ENCODE data around the gene WRAP73. TPM values are rescaled to one million over a fixed set of nuclear protein-coding genes. Genes with fewer than 3 reads are reported as not detected.
A peak's percentile ranks its signal among the peaks of the same experiment; 100 is the strongest.

Gene WRAP73
- total RNA-seq, 1 experiment from 2014 or later, result 23.3 TPM

DNA sequence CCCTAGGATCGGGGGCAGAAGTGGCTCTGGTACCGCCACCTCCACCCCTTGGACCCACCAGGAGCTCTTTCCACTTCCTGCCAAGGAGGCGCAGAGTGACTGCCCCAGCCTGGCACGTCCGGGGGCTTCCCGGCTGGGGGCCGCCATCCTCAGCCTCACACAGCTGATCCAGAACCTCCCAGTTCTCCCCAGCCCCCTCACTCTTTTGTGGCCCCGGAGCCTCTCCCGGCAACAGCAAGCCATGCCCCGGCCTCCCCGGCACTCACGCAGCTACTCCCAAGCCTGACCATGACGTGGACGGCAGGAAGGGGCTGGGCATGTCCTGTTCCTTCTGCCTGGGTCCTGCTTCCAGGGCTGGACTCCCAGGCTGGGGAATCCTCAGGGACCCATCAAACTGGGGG is 19.5 kb upstream of the WRAP73 start:
- no peak for DNase-seq (ENCODE audit: low read depth)

DNA sequence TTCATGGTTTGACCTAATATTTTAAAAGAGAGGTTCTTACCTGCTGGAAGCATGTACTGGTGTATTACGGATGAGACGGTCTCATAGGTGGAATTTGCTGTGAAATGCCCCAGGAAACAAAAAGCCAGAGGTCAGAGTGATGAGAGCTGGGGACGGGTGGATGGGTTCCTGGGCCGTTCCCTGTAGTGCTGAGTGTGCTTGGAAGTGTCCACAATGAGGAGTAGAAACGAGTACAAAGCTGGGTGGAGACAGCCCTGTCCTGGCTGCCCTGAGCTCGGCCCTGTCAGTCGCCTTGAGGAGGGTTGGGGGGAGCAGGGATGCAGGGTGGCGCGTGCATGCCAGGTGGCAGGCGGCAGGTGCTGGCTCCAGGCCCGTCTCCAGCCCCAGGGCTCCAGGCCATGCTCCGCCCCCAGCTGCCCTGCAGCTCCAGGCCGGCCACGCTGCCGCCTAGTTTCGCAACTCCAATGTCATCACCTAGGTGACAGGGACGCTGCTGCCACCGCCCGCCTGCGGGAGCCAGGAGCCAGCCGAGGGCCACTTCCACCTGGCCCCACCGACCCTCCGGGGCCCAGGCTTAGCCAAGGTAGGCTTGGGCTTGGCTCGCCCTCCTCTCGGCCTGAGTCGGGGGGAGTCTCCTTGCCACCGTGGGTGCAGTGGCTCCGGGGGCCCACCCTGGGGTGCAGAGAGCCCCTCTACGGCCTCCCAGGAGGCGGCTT is 18.8 kb upstream of the WRAP73 start:
- DNase-seq (ENCODE audit: low read depth), result peak; percentile 24

DNA sequence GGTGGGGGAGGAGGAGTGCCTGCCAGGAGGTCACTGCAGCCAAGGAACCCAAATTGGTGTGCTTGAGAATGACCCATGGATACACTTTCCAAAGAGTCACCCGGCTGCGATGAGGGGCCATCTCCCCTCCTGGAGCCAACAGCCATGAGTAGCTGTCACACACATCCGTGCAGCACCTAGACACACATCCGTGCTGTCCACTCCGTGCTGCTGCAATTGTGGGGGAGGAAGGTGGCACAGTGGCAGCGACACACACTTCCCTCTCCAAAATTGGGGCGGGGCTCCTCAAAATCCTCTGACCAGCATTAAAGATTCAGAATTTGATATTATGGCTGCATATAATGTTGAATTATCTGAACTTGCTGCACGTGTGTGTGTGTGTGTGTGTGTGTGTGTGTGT is 18.2 kb upstream of the WRAP73 start:
- no peak for DNase-seq (ENCODE audit: low read depth)

DNA sequence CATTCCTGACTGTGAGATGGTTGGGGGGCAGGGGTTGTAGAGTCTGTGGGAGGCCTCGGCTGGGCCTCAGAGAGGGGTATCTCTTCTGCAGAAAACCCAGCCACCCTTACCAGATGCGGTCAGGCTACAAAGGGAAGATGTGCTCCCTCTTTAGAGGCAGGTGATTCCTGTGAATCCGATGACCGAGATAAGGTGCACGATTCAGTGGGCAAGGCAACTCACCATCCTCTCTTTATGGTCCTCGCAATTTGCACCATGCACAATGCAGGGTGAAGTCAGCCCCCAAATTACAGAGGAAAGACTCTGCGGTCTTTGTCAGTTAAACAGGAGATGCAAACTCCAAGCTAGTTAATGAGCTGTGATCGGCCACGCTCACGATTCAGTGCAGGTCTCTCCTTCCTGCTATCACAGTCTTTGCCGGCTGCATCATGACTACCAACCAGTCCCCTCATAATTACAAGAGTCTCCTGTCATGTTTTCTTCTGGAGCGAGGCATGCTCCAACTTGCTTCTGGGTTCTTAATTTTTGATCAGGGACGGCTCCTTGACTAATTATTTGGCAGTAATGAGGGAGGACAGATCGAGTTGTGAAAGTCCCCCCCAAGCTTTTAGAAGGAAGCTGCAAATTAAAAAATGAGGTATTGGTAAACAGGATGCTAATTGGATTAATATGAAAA is 14.9 kb upstream of the WRAP73 start:
- no peak for DNase-seq (ENCODE audit: low read depth)

DNA sequence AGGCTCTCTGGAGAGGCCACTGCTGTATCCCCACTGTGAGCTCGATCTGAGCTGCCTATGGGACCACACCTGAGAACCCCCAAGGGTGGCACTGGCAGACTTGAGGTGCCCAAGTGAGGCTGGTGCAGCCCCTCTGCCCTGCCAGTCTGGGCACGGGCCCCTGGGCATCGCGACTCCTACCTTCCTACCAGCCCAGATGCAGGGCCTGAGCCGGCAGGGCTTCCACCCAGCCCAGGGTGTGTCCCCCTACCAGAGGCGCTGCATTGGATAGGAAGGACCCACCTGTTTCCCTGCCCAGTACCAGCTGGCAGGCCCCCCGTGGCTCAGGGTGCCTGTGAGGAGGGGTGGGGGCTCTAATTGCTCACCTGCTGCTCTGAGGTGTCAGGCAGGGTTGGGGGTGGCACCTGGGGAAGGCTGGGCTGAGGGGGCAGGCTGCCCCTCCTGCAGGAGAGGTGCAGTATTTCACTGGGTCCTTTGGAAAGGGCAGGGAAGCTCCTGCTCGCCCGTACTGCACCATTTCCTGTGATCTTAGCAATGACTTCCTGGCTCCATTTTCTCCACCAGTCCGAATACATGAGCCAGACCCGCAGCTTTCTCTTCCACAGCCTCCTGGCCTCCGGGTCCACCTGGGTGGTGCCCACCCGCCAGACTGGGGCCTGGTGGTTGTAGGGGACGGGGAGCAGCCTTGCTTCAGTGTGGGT is 14.2 kb upstream of the WRAP73 start:
- DNase-seq (ENCODE audit: low read depth), result no peak

DNA sequence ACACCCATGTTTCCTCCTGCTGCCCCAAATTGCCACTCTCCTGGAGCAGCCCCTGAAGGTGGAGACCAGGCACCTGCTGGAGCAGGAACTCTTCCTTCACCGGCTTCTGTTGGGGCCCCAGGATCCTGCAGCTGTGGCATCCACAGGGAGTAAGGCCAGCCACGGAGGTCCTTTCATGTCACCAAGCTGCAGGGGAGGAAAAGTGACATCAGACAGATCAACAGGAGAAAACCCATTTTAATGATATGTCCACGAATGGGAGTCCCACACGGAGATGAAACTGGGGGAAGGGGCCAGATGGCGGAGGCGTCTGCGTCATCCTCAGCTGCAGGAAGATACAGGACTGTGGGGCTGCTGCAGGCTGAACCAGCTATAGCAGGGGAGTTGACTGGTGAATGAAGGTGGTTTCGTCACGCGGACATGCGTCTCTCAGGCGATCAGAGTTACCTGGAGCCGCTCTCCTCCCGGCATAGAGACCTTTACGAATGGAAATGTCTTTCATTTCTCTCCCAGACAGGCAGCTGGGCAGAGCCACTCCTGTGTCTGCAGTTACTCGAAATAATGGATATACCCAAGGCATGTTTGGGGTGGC is 12.3 kb upstream of the WRAP73 start:
- no peak for DNase-seq (ENCODE audit: low read depth)

DNA sequence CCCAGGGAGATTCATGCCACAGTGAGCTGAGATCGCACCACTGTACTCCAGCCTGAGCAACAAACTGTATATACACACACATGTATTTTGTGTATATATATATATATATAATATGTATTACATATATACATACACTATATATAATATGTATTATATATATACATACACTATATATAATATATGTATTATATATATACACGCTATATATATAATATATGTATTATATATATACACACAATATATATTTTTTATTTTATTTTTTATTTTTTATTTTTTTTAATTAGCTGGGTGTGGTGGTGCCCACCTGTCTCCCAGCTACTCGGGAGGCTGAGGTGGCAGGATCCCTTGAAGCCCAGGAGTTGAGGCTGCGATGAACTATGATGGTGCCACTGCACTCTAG is 11.7 kb upstream of the WRAP73 start:
- DNase-seq (ENCODE audit: low read depth), result no peak

DNA sequence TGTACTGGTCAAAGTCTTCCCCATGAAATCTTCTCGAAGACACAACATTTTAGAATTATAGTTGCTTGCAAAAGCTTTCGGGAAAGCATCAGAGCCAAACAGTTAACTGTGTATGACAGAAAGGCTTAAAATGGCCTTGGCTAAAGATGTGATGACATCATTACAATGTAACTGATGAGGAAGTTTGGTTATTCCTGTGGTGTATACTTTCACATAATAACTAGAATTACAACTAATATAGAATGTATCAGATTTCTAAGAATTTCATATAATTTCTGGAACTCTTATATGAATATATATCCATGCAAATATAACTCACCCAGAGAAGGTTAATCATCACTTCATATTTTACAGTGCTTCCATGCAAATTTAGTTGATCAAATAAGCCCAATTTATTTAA is 10.8 kb upstream of the WRAP73 start:
- DNase-seq (ENCODE audit: low read depth), result no peak

DNA sequence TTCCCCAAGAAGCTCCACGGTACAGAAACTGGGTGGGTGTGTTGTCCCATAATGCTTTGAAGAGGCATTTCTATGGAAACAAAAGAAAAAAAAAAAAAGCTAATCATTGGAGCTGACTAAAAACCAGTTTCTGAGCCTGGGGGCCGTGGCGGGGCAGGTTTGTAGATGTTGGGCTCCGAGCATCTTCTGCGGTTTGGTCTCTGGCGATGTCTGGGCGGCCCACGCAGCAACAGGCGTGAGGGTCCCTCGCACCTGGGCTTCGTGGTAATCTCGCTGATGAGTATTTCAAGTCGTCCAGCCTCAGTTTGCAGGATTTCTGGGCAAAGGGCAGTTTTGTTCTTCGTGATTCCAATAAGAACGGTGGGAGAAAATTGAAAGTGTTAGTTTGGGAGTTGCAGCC is 9.2 kb upstream of the WRAP73 start:
- DNase-seq (ENCODE audit: low read depth), result no peak

DNA sequence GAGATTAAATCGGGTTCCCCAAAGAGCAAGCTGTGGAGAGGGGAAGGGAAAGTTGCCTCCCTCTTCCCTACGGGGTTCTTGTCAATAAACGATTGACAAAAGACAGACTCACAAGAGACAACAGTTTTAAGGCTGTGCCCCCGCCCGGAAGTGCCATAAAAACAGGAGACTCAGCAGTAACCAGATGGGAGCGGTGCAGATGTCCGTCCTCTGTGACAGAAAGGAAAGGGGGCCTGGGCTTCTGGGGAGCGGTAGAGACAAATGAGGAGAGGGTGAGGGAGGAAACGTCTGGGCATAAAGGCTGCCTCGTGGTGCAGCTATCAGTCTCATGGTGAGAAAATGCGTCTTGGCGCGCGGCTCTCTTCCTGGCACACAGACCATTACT is 8.3 kb upstream of the WRAP73 start:
- no peak for DNase-seq (ENCODE audit: low read depth)

DNA sequence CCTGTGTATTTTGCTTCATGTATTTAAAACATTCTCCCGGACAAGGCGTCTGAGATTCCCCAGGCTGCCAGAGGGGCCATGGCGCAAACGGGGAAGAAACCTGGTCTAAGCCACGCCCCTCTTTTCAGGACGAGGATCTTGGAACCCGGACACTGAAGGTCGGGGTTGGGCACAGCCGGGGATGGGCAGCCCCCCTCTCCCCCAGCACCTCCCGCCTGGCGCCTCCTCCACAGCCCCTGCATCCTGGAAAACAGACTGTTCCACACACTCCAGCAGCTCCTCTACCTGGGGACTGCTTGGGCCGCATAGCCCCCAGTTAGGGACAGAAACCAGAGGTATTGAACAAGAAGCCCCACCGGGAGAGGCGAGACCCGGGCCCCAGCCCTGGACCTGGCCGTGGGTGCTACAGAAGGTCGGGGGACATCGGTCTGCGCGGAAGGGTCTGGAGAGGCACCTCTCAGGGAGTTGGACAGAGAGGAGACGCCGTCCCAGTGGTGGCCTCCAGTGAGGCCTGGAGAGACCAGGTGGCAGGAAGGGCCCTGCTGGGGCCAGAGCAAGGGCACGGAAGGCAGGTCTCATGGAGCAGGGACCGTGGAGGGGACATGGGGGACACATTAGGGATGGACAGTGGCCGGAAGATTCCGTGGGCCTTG is 7.8 kb upstream of the WRAP73 start:
- DNase-seq (ENCODE audit: low read depth), result no peak

DNA sequence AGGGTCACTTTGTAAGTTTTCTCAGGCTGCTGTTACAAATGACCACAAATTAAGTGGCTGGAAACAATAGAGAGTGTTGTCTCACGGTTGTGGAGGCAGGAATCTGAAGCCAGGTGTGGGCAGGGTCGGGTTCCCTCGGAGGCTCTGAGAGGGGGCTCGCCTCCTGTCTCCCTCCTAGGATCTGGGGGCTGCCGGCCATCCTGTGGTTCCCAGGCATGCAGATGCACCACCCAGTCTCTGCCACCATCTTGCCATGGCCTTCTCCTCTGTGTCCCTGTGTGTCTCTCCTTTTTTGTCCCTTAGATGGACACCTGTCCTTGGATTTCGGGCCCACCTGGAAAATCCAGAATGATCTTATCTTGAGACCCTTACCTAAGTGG is 7.2 kb upstream of the WRAP73 start:
- DNase-seq (ENCODE audit: low read depth), result no peak

DNA sequence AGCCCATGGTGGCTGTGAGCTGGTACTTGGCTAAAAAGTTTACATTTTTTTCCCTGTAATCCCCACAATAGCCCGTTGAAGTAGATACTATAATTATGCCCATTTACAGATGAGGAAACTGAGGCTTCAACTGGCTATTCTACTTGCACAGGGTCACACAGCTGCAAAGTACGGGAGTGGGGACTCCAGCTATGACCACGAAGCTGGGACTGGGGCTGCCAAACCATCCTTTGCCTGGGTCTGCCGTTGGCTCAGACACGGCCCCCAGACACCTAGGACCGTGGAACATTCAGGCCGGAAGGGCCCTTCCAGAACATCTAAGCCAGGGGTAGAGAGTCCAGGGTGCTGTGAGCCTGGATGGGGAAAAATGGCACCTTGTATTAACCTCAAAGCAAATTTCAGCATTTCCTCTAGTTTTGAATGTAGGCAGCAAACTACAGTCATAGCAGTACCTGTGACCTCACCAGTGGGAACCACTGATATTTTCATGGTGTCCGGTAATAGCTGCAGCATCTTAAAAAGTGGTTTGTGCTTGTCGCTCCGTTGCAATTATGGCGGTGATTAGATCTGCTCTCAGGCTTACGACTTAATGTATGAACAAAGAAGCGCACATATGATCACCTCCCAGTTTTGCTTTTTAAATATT is 6.7 kb upstream of the WRAP73 start:
- DNase-seq (ENCODE audit: low read depth), result no peak

DNA sequence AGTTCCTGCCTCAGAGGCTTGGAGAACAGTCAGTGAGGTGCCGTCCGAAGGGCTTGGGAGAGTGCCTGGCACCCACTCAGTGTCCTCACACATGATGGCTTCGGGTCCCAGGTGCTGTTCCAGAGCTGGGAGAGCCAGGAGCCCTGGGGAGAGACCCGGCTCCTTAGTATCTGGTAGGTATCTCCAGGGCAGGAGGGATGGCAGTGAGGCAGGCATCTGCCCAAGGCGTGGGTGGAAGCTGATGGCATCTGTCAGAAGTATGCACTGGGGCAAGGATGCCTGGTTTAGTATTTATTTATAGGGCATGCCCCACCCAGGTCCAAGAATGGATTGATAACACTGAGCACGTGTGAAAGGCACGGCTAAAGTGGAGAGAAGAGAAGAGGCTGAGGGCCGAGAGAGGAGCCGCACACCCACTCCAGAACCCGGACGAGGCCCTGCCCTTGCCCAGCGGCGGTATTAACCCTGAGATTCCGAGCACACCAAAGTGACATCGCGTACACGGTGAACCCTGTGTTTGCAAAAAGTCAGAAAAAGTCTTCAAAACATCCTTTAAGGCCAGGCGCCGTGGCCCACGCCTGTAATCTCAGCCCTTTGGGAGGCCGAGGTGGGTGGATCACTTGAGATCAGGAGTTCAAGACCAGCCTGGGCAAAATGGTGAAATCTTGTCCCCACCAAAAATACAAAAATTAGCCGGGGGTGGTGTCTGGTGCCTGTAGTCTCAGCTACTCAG is 4.8 kb upstream of the WRAP73 start:
- DNase-seq (ENCODE audit: low read depth), result no peak

DNA sequence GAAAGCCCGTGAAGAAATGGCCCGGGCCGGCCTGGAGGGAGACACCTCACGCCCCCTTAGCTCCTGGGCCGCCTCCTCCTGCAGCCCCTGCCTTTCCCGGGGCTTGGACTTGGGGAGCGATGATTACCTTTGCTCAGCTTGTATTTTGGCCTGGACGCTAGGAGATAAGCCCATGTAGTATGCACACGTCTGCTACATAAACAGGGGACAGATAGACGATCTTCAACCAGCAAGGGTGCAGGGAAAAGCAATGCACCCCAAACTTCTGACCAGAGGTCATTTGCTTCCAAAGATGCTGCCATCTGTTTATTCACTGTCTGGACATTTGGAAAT is 3.3 kb upstream of the WRAP73 start:
- DNase-seq (ENCODE audit: low read depth), result no peak

DNA sequence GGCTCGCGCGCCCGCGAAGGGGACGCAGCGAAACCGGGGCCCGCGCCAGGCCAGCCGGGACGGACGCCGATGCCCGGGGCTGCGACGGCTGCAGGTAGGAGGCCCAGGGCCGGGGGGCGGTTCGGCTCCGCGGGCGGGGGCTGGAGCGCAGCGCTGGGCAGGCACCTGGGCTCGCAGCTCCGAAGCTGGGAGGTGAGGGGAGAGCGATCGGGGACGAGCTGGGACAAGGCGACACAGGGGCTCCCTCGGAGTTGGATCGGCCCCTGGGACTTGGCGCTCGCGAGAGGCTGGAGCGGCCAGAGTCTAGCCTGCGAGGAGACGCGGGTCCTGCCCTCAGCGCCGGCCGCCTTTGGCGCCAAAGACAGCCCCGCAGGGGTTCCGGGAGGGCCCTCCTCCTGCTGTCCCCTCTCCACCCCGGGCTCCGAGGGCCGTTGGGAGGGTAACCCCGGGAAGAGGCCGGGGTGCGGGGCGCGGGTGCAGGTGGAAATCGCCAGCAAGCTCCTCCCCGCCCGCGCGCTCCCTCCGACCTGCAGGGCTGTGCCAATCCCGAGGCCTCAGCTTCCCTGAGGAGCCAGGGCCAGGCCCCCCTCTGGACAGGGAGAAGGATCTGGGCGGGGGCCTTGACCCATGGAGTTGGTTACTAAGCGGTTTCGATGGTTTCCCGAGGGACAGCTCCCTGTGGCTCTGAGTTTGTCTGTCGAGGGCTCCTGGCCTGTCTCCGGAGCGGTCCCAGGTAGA is 2.8 kb upstream of the WRAP73 start:
- no peak for DNase-seq (ENCODE audit: low read depth)

DNA sequence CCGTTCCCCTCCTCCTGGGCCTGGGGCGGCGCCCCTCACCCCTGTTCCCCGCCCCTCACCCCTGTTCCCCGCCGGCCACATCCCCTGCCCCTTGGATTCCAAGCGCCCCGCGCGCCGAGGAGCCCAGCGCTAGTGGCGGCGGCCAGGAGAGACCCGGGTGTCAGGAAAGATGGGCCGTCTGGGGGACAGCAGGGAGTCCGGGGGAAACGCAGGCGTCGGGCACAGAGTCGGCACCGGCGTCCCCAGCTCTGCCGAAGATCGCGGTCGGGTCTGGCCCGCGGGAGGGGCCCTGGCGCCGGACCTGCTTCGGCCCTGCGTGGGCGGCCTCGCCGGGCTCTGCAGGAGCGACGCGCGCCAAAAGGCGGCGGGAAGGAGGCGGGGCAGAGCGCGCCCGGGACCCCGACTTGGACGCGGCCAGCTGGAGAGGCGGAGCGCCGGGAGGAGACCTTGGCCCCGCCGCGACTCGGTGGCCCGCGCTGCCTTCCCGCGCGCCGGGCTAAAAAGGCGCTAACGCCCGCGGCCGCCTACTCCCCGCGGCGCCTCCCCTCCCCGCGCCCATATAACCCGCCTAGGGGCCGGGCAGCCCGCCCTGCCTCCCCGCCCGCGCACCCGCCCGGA is 2.1 kb upstream of the WRAP73 start, which contains the start of gene TP73:
TSS of gene TP73 (plus strand) at position 587 of the 618 bp plus-strand sequence. CDS start 29,850 bp downstream, outside the sequence.
- DNase-seq (ENCODE audit: low read depth), result no peak

DNA sequence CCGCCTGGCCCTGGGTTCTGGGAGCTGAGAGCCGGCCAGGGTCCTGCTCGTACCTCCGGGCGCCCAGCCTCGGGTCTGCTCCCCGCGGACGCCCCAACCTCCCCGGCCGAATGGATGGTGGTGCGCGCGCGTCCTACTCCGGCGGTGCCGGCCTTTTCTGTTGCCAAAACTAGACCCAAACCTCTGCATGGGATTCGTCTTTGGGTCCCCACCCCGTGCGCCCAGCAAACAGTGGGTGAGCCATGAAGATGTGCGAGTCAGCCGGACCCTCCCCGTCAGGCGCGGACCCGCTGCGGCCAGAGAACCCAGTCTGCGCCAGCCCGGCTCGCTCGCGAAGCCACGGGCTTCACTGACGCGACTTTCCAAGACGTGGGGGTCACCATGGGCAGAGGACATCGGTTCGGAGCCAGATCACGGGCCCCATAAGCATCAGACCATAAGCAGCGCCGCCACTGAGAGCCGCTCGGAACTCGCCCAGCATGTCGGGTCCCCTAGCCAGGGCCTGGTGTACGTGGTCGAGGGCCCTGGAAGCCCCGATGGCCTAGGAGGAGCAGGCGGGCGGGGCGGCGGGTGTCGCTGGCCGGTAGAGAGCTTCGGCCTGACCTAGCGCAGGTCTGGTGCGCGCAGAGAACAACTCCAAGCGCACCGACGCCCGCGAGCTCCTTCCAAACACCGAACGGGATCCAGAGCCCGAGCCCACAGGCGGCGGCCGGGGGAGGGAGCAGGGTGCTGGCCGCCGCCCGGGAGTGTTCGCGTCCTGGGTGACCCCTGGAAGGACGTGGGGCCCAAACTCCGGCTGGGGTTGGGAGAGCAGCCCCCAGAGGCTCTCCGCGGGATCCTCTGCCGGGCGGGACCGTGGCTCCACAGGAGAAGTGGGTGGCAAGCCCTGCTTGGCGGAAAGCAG is 1.4 kb upstream of the WRAP73 start:
- no peak for DNase-seq (ENCODE audit: low read depth)
